PC-3 (cell line): ENCODE results near the gene RNF182. TPM values are rescaled to one million over a fixed set of nuclear protein-coding genes. Genes with fewer than 3 reads are reported as not detected.

Experiments
- ATAC-seq: fragments of 200-7000 bp; cut with Tn5 transposase; 2 replicates; pipeline ENCODE4 v1.9.1; 2020; ENCODE audit warnings: mild to moderate bottlenecking, moderate library complexity
- BruUV-seq: library from RNA; stranded (reverse); fragments of 400-500 nt; replicated peaks from 2 replicates; lab custom pipeline; 2021; lab: Mats Ljungman, UMichigan
- CTCF ChIA-PET: fragments of 300-600 bp; sonication (Branson Sonifier 250); formaldehyde crosslinking; loops from one replicate; lab custom pipeline; 2022; ENCODE audit warnings: antibody characterized with exemption; lab: Charles Lee
- POLR2A ChIA-PET: fragments of 300-600 bp; sonication (Branson Sonifier 250); formaldehyde crosslinking; loops from one replicate; lab custom pipeline; 2022; ENCODE audit warnings: antibody characterized with exemption; ENCODE audit not compliant: unreplicated experiment; lab: Charles Lee
- DNase-seq: peaks from one replicate; pipeline ENCODE4 v3.0.0-alpha.2; 2015
- H2AFZ ChIP-seq: fragments of 300-600 bp; sonication (generic); 2 replicates; pipeline ENCODE4 v1.6.0; 2016; ENCODE audit warnings: antibody characterized with exemption, low read length
- H3F3A ChIP-seq: fragments of 300-600 bp; sonication (generic); one replicate; pipeline ENCODE4 v1.6.0; 2017; ENCODE audit warnings: antibody characterized with exemption, low read length, control low read depth, mild to moderate bottlenecking; ENCODE audit not compliant: unreplicated experiment
- H3K27ac ChIP-seq: fragments of 300-600 bp; sonication (generic); 2 replicates; pipeline ENCODE4 v1.5.1; 2016; ENCODE audit warnings: mild to moderate bottlenecking, low read length
- H3K27me3 ChIP-seq: fragments of 300-600 bp; sonication (generic); 2 replicates; pipeline ENCODE4 v1.6.1; 2016; ENCODE audit warnings: low read length, mixed read lengths
- H3K36me3 ChIP-seq: fragments of 300-600 bp; sonication (generic); 2 replicates; pipeline ENCODE4 v1.6.1; 2016; ENCODE audit warnings: low read depth, mixed run types, low read length, mixed read lengths
- H3K4me1 ChIP-seq: fragments of 300-600 bp; sonication (generic); 2 replicates; pipeline ENCODE4 v1.5.1; 2016; ENCODE audit warnings: low read length; ENCODE audit not compliant: insufficient read depth
- H3K4me2 ChIP-seq: fragments of 300-600 bp; sonication (generic); 2 replicates; pipeline ENCODE4 v1.6.0; 2016; ENCODE audit warnings: low read length
- H3K4me3 ChIP-seq: fragments of 300-600 bp; sonication (generic); 2 replicates; pipeline ENCODE4 v1.5.1; 2016; ENCODE audit warnings: mild to moderate bottlenecking, low read length, mixed read lengths
- H3K79me2 ChIP-seq: fragments of 300-600 bp; sonication (generic); 2 replicates; pipeline ENCODE4 v1.6.1; 2017; ENCODE audit warnings: low read length, mixed read lengths
- H3K9ac ChIP-seq: fragments of 300-600 bp; sonication (generic); 2 replicates; pipeline ENCODE4 v1.6.0; 2016; ENCODE audit warnings: mild to moderate bottlenecking, low read length
- H3K9me2 ChIP-seq: fragments of 300-600 bp; sonication (generic); replicated peaks from 2 replicates; pipeline ENCODE4 v1.6.1; 2016; ENCODE audit warnings: mixed run types, low read length, mixed read lengths
- H3K9me3 ChIP-seq: fragments of 300-600 bp; sonication (generic); 2 replicates; pipeline ENCODE4 v1.6.1; 2016; ENCODE audit warnings: low read length, mixed read lengths
- H4K20me1 ChIP-seq: fragments of 300-600 bp; sonication (generic); 2 replicates; pipeline ENCODE4 v1.6.1; 2016; ENCODE audit warnings: low read length, mixed read lengths
- EZH2 ChIP-seq: fragments of 300-600 bp; sonication (generic); IDR thresholded peaks from one replicate; pipeline ENCODE4 v1.6.1; 2017; ENCODE audit warnings: antibody characterized with exemption, mild to moderate bottlenecking, low read length; ENCODE audit not compliant: unreplicated experiment
- EZH2phosphoT487 ChIP-seq: fragments of 300-600 bp; sonication (generic); IDR thresholded peaks from 2 replicates; pipeline ENCODE4 v1.6.1; 2018; ENCODE audit warnings: mild to moderate bottlenecking, antibody characterized with exemption, low read length, borderline replicate concordance
- intact Hi-C: fragments of 100-400 bp; cut with micrococcal nuclease; formaldehyde crosslinking; loops from 2 replicates; pipeline ENCODE4 v1.9.0; 2023
- total RNA-seq: library from RNA; depleted of rRNA; stranded (reverse); fragments of >200 nt; gene quantifications from 2 replicates; pipeline ENCODE4 v1.2.3, GENCODE V29; 2014
- TF ChIP-seq, protein P1 (sequence below): fragments of 300-600 bp; sonication (generic); conservative IDR thresholded peaks from 2 replicates; pipeline ENCODE4 v1.5.1; 2017; ENCODE audit warnings: antibody characterized with exemption, low read depth, mild to moderate bottlenecking, low read length

Gene RNF182
- total RNA-seq, 1 experiment from 2014 or later: 24.7 TPM

DNA sequence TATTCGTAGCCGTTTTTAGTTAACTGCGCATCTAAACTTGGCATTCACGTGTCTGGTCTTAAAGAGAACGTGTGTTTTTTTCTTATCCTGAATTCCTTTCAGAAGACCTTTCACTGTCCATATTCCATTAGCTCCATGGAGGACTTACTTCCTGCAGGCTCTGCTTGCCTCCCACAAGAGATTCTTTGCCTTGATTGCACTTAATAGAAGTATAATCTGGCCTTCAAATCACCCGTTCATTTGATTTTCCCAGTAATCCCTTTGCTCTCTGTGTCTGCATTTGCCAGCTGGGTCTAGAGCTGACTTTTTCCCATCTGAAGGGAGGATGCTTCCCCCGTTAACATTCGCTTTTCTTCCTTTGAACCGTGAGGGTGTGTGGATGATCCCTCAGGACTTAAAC is 79.5 kb downstream of the RNF182 start:
- no peaks in the 10 kb centered on the region for H3K9me2 ChIP-seq
- ATAC-seq (no peak), DNase-seq (no peak)
- H3K9me3 ChIP-seq: no peaks in the 10 kb centered on the region
- no peaks in the 10 kb centered on the region for H4K20me1 ChIP-seq
- no peak overlapping the region for H2AFZ ChIP-seq
- H3K4me1 ChIP-seq: peaks cover 26% of the 10 kb centered on the region
- no peaks in the 10 kb centered on the region for H3K79me2 ChIP-seq
- BruUV-seq: no TSS peak
- POLR2A ChIA-PET: no interaction called here
- intact Hi-C loops: no loop called here
- no peak overlapping the region for H3K9ac ChIP-seq
- H3K4me2 ChIP-seq: no peak overlapping the region
- no peaks in the 10 kb centered on the region for H3K36me3 ChIP-seq
- CTCF ChIA-PET: no interaction called here
- no peak for TF ChIP-seq EZH2phosphoT487
- TF ChIP-seq, protein P1, sequence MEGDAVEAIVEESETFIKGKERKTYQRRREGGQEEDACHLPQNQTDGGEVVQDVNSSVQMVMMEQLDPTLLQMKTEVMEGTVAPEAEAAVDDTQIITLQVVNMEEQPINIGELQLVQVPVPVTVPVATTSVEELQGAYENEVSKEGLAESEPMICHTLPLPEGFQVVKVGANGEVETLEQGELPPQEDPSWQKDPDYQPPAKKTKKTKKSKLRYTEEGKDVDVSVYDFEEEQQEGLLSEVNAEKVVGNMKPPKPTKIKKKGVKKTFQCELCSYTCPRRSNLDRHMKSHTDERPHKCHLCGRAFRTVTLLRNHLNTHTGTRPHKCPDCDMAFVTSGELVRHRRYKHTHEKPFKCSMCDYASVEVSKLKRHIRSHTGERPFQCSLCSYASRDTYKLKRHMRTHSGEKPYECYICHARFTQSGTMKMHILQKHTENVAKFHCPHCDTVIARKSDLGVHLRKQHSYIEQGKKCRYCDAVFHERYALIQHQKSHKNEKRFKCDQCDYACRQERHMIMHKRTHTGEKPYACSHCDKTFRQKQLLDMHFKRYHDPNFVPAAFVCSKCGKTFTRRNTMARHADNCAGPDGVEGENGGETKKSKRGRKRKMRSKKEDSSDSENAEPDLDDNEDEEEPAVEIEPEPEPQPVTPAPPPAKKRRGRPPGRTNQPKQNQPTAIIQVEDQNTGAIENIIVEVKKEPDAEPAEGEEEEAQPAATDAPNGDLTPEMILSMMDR: no peak
- TF ChIP-seq EZH2: no peak
- no peak overlapping the region for H3K27ac ChIP-seq
- no peaks in the 10 kb centered on the region for H3F3A ChIP-seq
- H3K27me3 ChIP-seq: no peaks in the 10 kb centered on the region
- H3K4me3 ChIP-seq: no peak overlapping the region

DNA sequence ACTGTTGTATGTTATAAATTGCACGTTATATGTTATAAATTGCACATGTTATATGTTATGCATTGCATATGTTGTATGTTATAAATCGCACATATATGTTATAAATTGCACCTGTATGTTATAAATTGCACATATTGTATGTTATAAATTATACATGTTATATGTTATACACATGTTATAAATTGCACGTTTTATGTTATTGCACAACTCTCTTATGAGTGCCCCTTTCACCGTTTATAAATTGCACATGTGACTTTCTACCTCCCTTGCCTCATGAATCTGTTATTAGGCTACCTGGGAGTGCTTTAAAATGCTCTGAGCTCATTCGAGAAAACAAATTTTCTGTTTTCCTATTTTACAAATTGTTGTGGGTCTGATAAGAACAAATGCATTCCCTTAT is 84.1 kb downstream of the RNF182 start:
- peaks cover 6% of the 10 kb centered on the region; the same call in 1 of the 2 replicates for H3K4me1 ChIP-seq
- no peak overlapping the region for H3K9ac ChIP-seq
- H4K20me1 ChIP-seq: no peaks in the 10 kb centered on the region
- no peak for TF ChIP-seq EZH2
- TF ChIP-seq EZH2phosphoT487: no peak
- TF ChIP-seq, protein P1: no peak
- H3K4me3 ChIP-seq: no peak overlapping the region
- no peaks in the 10 kb centered on the region for H3K27me3 ChIP-seq
- H3K9me3 ChIP-seq: no peaks in the 10 kb centered on the region
- BruUV-seq: no TSS peak
- no peak for DNase-seq
- H3F3A ChIP-seq: no peaks in the 10 kb centered on the region
- no peak overlapping the region for H3K4me2 ChIP-seq
- CTCF ChIA-PET: no interaction called here
- no peak for ATAC-seq
- H3K27ac ChIP-seq: no peak overlapping the region
- POLR2A ChIA-PET: no interaction called here
- intact Hi-C loops: no loop called here
- no peaks in the 10 kb centered on the region for H3K79me2 ChIP-seq
- H3K36me3 ChIP-seq: no peaks in the 10 kb centered on the region
- H2AFZ ChIP-seq: no peak overlapping the region
- no peaks in the 10 kb centered on the region for H3K9me2 ChIP-seq

DNA sequence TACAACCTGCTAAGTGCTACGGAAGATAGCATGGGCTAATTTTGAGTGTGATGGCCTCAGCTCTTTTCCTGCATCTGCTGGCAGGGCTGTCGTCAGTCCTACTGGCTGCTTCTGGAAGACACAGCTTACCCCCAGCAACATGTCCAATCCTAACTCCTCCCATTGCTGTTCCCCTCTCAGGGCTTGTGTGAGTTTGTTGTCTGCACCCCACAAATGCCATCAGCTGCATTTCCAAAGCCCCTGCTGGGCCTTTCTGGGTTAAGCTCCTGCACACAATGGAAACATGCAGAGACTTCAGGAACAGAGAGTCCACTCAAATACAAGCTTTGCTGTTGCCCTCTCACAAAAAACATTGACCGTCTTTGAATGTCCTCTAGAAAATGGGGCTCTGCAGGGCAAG is 84.7 kb downstream of the RNF182 start:
- ATAC-seq (no peak), DNase-seq (no peak)
- no peaks in the 10 kb centered on the region for H4K20me1 ChIP-seq
- POLR2A ChIA-PET: no interaction called here
- H3K27ac ChIP-seq: no peak overlapping the region
- no peak overlapping the region for H3K4me2 ChIP-seq
- peaks cover 6% of the 10 kb centered on the region; the same call in 1 of the 2 replicates for H3K4me1 ChIP-seq
- no TSS peak for BruUV-seq
- no peaks in the 10 kb centered on the region for H3K79me2 ChIP-seq
- no peaks in the 10 kb centered on the region for H3K27me3 ChIP-seq
- no peak overlapping the region for H3K9ac ChIP-seq
- H3K9me2 ChIP-seq: no peaks in the 10 kb centered on the region
- H3K9me3 ChIP-seq: no peaks in the 10 kb centered on the region
- no peak overlapping the region for H3K4me3 ChIP-seq
- intact Hi-C loops: no loop called here
- H3F3A ChIP-seq: no peaks in the 10 kb centered on the region
- no peaks in the 10 kb centered on the region for H3K36me3 ChIP-seq
- TF ChIP-seq, protein P1: no peak
- no peak for TF ChIP-seq EZH2phosphoT487
- TF ChIP-seq EZH2: no peak
- no peak overlapping the region for H2AFZ ChIP-seq
- CTCF ChIA-PET: no interaction called here
